DOHH2 (cell line): ENCODE data around the gene SLC12A7.

Experiments
- CTCF ChIP-seq: fragments of 200-600 bp; sonication (generic); IDR thresholded peaks from one replicate; pipeline ENCODE4 v1.5.1; 2014; ENCODE audit warnings: antibody characterized with exemption, mild to moderate bottlenecking, low read depth, low read length; ENCODE audit not compliant: poor library complexity, severe bottlenecking
- EZH2phosphoT487 ChIP-seq: fragments of 200-600 bp; sonication (generic); IDR thresholded peaks from 2 replicates; pipeline ENCODE4 v1.6.1; 2017; ENCODE audit warnings: borderline replicate concordance, mild to moderate bottlenecking, antibody characterized with exemption, low read length, moderate library complexity, mixed read lengths

GRCh38 chr5:1054799-1055775 lies 56.8 kb downstream of the SLC12A7 start:
- TF ChIP-seq CTCF (no peak), EZH2phosphoT487 (no peak)
